SK-N-SH treated with all-trans-retinoic acid at 6 μM for 48 hours (cell line): ENCODE measurements around the gene TRIM44.

Source experiments
- ARNTL ChIP-seq: fragments of 450-650 bp; formaldehyde crosslinking; IDR thresholded peaks from 2 replicates; pipeline ENCODE4 v1.5.0; 2020; ENCODE audit warnings: low read depth, mild to moderate bottlenecking, moderate library complexity, borderline replicate concordance
- CREB5 ChIP-seq: fragments of 250-450 bp; sonication (Bioruptor Pico); IDR thresholded peaks from 2 replicates; pipeline ENCODE4 v1.5.1; 2020; ENCODE audit warnings: low read depth, mild to moderate bottlenecking, moderate library complexity
- CSDC2 ChIP-seq: fragments of 250-450 bp; sonication (Bioruptor Pico); IDR thresholded peaks from 2 replicates; pipeline ENCODE4 v1.5.0; 2020; ENCODE audit warnings: mild to moderate bottlenecking, moderate library complexity
- POU6F1 ChIP-seq: fragments of 250-450 bp; sonication (Bioruptor Pico); IDR thresholded peaks from 2 replicates; pipeline ENCODE4 v1.8.0; 2021; ENCODE audit warnings: low read depth, mild to moderate bottlenecking, moderate library complexity, borderline replicate concordance
- SNAI2 ChIP-seq: fragments of 250-450 bp; sonication (Bioruptor Pico); IDR thresholded peaks from 2 replicates; pipeline ENCODE4 v1.5.0; 2020; ENCODE audit warnings: mild to moderate bottlenecking, moderate library complexity
- TOX ChIP-seq: fragments of 250-450 bp; sonication (Bioruptor Pico); IDR thresholded peaks from 2 replicates; pipeline ENCODE4 v1.8.0; 2021; ENCODE audit warnings: mild to moderate bottlenecking, moderate library complexity, borderline replicate concordance
- ZFP30 ChIP-seq: fragments of 450-650 bp; formaldehyde crosslinking; IDR thresholded peaks from 2 replicates; pipeline ENCODE4 v1.5.0; 2022; ENCODE audit warnings: mild to moderate bottlenecking, moderate library complexity
- ZNF70 ChIP-seq: fragments of 450-650 bp; formaldehyde crosslinking; IDR thresholded peaks from 2 replicates; pipeline ENCODE4 v1.5.0; 2020; ENCODE audit warnings: mild to moderate bottlenecking, moderate library complexity

DNA sequence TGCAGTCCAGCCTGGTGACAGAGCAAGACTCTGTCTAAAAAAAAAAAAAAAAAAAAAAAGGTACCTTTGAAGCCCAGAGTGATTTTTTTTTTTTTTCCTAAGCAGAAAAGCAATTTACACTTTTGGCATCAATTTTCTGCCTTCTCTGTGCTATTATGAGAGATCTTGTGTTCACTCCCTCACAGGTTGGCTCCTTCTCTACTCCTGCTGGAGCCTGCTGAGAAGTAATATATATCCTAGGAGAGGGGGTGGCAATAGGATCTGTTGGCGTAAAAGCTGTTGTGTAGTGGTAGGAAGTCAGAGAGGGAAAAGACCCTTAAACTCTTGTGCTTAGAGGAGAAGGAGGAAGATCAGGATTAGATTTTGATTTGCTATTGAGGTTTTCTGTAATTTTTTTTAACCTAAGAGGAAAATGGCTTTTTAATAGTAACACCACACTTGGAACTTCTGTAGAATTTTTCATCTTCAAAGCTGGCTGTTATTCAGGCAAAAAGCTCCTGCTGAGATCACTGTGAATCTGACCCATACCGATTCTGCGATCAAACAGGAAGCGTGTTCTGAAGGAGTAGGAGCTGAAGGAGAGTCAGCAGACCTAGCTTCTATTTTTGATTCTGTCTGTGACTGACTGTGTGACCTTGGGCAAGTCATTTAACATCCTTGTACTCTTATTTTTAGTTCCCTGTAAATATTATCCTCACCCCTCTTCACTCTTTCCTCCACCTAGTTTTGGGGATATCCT is 77.7 kb downstream of the TRIM44 start:
- TF ChIP-seq ZNF70 (no peak), CSDC2 (CRISPR knock-in tag) (no peak), CREB5 (CRISPR knock-in tag) (no peak), TOX (CRISPR knock-in tag) (no peak), POU6F1 (no peak), ZFP30 (CRISPR knock-in tag) (no peak), ARNTL (no peak), SNAI2 (CRISPR knock-in tag) (no peak)
